HG02943 (cell line): ENCODE measurements around the gene ZNF425.
"Not testable (repeated sequence)": the region's sequence is repeated elsewhere in the genome, so short reads cannot be mapped to it uniquely, and the experiment has no call there.

Experiments used
- ATAC-seq: cut with Tn5 transposase; IDR thresholded peaks from one replicate; pipeline ENCODE4 v1.9.1; 2021; ENCODE audit warnings: mild to moderate bottlenecking, low read depth, moderate library complexity; ENCODE audit not compliant: unreplicated experiment

The ZNF425 gene

DNA sequence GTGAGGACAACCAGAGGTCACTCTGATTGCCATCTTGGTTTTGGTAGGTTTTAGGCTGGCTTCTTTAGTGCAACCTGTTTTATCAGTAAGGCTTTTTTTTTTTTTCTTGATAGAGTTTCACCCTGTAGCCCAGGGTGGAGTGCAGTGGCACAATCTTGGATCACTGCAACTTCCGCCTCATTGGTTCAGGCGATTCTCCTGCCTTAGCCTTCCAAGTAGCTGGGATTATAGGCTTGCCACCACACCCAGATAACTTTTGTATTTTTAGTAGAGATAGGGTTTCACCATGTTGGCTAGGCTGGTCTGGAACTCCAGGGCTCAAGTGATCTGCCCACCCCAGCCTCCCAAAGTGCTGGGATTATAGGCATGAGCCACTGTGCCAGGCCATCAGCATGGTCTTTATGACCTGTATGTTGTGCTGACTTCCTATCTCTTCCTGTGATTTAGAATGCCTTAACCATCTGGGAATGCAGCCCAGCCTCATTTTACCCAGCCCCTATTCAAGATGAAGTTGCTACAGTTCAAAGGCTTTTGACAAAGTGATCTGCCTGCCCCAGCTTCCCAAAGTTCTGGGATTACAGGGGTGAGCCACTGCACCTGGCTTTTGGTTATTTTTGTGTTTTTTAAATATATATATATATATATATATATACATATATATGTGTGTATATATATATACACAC lies 7.0 kb upstream of the ZNF425 start:
- ATAC-seq: no peak

DNA sequence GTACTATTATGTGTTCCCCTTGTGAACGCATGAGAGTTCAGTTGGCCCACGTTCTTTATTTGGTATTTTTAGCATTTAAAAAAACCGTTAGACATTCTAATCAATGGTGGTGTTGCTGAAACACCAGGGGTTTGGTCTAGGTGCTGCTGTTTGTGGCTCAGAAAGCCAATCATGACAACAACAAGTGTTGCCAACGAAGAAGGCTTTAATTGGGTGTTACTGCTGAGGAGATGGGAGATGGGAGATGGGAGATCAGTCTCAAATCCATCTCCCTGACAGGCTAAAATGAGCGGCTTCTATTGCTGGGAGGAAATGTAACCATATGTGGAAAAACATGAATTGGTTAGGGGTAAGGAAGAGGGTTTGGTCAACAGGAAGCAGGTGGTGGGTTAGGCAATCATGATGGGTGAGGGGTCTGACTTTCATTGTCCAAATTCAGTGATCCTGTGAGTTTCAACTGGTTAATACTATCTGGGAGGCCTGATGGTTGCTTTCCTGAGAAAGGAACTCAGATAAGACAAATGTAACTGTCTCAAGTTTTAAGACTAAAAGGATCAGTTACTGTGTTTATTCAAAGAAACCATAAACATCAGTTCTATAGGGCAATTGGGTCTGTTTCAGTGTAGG lies 4.6 kb upstream of the ZNF425 start:
- no peak for ATAC-seq

DNA sequence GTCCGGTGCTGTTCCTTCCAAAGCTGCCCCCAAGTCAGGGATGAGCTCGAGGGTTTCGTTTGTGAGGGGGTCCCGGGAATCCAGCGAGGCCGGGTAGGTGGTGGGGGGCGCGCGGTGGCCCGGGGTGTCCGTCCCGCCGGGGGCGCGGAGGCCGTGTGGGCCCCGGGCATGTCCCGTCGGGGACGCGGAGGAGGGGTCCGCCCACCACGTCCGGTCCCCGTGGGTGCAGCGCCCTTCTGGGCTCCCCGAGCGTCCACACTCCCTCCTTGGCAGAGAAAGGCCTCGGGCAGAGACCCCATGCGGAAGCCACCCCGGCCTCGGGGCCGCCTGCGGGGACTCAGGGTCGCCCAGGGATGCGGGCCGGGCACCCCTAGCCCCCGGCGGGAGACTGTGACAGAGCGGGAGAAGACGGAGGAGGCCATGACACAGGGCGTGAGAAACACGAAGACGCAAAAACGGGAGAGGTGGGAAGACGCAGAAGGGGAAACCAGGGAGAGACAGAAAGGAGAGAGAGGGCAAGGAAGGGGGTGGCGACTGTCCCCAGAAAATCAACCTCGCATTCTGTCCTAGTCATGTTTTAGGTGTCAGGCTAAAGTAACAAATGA lies 640 bp upstream of the ZNF425 start:
- peak; percentile 44 for ATAC-seq

DNA sequence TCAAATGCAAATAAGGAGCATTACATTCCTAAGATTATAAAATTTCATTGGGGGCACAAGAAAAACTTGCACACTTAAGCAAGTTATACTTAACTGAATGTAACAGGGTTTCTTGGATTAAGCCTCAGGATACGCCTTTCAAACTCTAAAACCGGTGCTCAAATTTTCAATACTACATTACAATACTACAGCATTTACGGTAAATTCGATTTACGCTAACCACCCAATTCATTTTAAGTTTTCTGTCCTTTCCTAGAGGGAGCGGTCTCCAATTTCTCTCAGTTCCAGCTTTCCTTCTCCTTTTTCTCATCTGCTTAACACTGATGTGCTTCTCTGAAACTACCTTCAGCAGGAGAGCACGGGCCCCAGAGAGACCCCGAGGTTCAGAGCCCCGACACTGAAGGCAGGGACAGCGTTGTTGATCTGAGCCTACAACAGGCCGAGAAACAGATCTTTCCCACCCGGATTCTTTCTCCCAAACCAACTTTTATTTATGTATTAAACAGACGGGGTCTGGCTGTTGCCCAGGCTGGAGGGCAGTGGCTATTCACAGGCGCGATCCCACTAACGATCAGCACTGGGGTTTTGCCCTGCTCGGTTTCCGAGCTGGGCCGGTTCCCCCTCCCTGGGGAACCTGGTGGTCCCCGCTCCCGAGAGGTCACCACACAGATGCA lies 798 bp downstream of the ZNF425 start:
- no peak for ATAC-seq

DNA sequence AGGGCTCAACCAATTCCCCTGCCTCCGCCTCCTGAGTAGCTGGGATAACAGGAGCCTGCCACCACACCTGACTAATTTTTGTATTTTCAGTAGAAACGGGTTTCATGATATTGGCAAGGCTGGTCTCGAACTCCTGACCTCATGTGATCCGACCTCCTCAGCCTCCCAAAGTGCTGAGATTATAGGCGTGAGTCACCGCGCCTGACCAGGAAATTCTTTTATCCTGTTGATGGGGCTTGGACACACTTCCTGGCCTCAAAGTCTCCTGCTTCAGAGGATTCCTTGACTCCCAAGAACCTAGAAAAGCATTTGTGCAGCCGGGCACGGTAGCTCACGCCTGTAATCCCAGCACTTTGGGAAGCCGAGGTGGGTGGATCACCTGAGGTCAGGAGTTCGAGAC lies 16.2 kb downstream of the ZNF425 start:
- no peak for ATAC-seq

DNA sequence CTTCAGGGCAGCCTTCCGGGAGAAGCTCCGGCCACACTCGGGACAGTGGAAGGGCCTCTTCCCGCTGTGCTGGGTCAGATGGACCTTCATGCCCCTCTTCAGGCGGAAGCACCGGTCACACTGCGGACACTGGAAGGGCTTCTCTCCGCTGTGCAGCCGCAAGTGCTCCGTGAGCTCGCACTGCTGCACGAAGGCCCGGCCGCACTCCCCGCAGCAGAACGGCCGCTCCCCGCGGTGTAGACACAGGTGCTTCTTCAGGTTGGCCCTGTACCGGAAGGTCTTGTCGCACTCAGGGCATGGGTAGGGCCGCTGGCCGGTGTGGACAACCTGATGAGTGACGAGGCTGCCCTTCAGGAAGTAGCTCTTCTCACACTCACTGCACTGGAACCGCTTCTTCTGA lies 21.4 kb downstream of the ZNF425 start:
- ATAC-seq: no peak

DNA sequence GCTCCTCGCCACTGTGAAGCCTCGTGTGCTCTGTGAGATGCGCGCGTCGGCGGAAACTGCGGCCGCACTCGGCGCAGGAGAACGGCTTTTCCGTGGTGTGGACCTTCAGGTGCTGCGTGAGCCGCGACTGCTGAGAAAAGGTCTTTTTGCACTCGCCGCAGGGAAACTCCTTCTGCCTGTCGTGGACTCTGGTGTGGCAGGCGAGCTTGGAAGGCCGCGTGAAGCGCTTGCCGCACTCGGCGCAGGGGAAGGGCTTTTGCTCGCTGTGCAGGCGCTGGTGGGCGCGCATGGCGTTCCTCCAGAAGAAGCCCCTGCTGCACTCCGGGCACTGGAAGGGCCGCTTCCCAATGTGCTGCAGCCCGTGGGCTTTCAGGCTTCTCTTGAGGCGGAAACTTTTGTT lies 21.9 kb downstream of the ZNF425 start:
- ATAC-seq: no peak

DNA sequence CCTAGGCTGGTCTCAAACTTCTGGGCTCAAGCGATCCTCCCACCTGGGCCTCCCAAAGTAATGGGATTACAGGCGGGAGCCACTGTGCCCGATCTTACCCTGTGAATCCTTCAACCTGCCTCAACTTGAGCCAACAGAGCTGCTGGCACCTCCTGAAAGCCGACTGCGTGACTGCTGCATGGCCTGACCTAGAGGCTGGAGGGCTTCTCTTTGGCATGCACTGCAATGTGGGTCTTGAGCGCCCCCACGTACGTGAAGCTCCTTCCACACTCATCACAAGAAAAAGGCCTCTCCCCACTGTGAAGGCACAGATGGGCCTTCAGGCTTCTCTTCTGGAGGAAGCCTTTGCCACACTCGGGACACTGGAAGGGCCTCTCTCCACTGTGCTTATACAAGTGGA lies 22.7 kb downstream of the ZNF425 start:
- no peak for ATAC-seq

DNA sequence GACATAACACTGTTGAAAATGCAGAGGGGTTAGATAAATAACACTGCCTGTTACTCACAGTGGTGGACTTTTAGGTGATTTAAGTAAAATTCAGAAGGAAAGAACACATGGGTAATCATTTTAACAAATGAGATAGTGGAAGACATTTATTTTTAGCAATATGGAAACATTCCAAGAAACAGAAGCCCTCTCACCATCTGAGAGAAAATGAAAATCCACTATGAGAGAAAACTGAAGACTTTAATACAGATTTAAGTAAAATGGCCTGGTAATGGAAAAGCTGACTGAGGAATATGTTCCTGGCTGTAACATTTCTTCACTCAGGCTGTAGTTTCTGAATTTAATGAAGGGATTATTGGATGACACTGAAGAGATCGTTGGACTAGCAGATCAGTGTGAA lies 23.5 kb downstream of the ZNF425 start:
- ATAC-seq: no peak

DNA sequence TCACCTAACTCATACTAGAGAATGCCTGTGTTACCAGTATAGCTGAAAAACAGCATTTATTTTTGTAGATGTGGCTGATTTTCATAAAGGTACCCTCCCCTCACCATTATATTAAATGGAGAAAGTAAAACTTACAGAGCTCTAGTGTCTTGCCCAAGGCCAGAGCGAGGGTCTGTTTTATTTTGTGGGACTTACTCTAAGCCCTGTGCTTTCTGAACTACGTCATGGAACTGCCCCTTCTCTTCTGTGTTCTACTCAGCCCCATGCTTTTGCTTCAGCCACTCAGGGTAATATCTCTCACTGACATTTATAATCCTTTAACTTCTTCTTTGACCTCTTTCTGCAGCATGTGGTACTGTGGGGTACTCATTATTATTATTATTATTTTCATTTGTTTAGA lies 25.3 kb downstream of the ZNF425 start:
- no peak for ATAC-seq

DNA sequence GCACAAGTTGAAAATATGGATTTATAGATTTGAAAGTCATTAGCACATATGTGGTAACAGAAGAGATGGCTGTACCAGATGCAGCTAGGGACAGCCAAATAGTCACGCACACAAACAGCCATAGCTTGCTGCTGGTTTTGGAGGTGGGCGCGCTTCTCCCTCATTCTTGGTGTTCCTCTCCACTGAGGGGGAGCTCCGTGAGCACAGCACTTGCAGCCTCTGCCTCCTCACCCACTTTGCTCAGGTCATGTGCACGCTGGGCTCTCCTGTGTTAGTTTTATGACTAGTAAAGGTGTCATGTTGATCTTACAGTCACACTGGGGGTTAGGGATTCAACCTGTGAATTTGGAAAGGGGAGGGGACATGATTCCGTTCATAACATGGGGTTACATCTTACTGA lies 27.1 kb downstream of the ZNF425 start:
- ATAC-seq: no peak

DNA sequence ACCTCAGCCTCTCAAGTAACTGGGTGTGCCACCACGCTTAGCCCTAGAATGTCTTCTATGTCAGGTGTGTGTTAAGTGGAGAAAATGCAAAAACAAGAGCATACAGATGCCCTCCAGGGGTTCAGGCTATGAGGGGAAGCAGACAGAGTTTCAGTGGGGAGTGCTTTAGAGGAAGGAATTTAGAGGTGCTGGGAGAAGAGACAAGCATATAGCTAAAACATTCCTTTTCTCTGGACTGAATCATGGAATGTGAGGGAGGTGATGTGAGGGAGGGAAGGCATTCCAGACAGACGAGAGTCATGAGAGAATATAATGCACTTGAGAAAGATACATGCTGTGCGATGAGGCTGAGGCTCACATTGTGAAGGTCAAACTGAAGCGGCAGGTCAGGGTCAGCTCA lies 29.0 kb downstream of the ZNF425 start:
- no peak for ATAC-seq

DNA sequence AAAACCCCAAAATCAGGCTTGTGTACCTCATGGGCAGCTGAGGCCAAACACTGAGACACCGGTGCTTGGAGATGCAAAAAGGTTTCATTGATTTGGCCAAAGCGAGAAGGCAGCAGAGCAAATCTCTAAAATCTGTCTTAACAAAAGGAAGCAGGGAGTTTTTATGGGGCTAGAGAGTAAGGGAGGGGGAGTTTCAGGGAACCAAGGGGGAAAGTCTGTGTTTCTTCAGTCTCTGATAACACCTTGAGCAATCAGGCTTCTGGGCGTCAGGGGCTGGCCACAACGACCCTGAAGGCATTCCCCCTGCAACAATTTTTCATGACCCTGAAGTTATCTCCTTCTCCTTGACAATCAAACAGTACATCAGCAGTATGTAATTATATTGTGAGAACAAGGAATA lies 32.9 kb downstream of the ZNF425 start:
- no peak for ATAC-seq

DNA sequence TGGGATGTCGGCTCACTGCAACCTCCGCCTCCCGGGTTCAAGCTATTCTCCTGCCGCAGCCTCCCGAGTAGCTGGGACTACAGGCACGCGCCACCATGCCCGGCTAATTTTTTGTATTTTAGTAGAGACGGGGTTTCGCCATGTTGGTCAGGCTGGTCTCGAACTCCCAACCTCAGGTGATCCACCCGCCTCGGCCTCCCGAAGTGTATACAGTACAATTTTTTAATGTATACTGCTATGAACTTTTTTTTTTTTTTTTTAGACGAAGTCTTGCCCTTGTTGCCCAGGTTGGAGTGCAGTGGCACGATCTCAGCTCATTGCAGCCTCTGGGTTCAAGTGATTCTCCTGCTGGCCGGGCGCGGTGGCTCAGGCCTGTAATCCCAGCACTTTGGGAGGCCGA lies 33.9 kb downstream of the ZNF425 start:
- ATAC-seq: not testable (repeated sequence)

DNA sequence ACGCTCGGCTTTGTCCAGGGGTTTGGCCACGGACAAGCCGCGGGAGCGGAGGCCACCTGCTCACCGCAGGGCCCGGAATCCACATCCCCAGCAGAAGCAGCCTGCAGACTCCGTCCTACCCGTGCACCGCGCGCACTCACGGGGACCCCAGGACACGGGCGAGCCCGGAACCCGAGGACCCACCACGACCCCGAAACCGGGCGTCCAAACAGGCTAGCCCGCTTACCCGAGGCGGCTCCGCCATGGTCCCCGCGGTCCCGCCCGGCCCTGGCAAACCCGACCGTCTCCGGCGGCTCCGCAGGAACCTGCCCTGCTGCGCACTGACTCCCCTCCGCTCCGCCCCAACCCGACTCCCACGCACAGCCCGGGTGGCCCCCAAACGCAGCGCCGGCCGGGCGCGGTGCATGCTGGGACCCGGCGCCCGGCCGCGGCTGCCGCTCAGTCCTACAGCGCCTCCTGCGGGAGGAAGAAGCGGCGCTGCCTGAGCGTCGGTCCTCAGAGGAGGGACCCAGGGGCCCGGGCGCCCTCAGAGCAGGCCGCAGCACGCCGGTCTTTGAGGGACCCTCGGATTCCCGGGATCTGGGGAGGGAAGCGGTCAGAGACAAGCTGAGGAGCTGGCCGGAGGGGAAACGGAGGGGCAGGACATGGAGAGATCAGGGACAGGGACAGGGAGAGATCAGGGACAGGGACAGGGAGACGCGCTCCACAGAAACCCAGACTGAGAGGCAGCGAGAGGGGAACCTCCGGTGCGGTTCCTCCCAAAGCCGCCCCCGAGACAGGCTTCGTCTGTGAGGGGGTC lies 35.5 kb downstream of the ZNF425 start, which contains the start of gene ZNF786:
TSS of gene ZNF786 (minus strand) at position 322 of the 799 bp plus-strand sequence. CDS start at position 244, 78 bp downstream.
- ATAC-seq: peak; percentile 88

DNA sequence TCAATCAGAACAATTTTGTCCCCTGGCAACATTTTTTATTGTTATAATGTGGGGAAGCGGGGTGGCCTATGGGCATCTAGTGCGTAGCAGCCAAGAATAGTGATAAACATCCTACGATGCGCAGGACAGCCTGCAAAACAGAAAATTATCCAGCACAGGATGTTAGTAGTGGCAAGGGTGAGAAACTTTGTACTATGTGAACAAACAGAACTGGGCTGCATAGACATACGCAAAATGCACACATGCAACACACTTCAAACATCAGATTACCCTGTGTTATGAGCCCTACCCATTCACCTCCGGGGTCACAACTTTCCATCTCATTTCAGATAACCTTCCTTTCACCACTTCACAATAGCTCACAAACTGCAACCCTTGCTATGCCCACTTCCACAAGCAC lies 38.7 kb downstream of the ZNF425 start:
- no peak for ATAC-seq

DNA sequence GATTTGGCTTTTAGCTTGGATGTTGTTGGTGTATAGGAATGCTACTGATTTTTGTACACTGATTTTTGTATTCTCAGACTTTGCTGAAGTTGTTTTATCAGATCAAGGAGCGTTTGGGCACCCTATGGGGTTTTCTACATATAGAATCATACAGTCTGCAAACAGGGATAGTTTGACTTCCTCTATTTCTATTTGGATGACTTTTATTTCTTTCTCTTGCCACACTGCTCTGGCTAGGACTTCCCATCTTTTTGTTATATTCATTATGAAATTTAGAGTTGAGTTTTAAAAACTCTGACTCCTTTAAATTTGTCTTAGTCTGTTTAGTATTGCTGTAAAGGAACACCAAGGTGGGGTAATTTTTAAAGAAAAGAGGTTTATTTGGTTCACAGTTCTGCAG lies 40.3 kb downstream of the ZNF425 start:
- no peak for ATAC-seq

DNA sequence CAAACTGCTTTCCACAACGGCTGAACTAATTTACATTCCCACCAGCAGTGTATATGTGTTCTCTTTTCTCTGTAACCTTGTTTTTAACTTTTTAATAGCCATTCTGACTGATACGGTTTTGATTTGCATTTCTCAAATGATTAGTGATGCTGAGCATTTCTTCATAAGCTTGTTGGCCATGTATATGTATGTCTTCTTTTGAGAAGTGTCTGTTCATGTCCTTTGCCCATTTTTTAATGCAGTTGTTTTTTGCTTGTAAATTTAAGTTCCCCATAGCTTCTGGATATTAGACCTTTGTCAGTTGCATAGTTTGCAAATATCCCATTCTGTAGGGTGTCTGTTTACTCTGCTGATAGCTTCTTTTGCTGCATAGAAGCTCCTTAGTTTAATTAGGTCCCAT lies 41.7 kb downstream of the ZNF425 start:
- ATAC-seq: no peak

DNA sequence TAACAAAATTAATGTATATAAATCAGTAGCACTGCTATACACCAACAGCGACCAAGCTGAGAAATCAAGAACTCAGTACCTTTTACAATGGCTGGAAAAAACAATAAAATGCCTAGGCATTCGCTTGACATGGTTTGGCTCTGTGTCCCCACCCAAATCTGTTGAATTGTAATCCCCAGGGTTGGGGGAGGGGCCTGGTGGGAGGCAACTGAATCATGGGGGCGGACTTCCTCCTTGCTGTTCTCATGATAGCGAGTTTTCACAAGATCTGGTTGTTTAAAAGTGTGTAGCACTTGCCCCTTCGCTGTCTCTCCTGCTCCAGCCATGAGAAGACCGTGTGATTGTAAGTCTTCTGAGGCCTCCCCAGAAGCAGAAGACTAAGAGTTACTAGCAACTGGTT lies 44.2 kb downstream of the ZNF425 start:
- ATAC-seq: no peak

DNA sequence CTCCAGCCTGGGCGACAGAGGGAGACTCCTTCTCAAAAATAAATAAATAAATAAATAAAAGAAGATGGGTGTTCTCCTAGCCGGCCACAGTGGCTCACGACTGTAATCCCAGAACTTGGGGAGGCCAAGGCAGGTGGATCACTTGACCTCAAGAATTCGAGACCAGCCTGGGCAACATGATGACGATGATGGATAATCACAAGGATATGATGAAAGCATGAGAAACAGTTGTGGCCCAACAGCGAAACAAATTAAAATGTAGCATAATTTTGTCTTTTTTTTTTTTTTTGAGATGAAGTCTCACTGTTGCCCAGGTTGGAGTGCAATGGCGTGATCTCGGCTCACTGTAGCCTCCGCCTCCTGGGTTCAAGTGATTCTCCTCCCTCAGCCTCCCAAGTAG lies 48.5 kb downstream of the ZNF425 start:
- no peak for ATAC-seq

DNA sequence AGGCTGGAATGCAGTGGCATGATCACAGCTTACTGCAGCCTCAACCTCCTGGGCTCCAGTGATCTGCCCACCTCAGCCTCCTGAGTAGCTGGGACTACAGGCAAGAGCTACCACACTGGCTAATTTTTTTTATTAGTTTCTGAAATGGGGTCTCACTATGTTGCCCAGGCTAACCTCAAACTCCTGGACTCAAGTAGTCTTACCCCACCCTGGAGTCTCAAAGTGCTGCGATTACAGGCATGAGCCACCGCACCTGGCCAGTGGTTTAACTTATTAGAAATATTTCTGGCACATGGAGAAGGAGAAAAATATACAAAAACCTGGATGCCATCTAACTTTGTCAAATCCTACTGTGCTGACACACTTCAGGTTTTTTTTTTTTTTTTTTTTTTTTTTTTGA lies 50.8 kb downstream of the ZNF425 start:
- no peak for ATAC-seq
